ENCODE measurements around the gene VPS13D.
"Not testable (repeated sequence)": the region's sequence is repeated elsewhere in the genome, so short reads cannot be mapped to it uniquely, and the experiment has no call there.

Gene VPS13D

GRCh38 chr1:12462586-12462985 is 232.8 kb downstream of the VPS13D start:
- H3K4me3 ChIP-seq (ENCODE audit: low read depth, low read length), result no peak overlapping the region

- no peak overlapping the region for H3K4me3 ChIP-seq (ENCODE audit: low read depth, low read length)
Observed at GRCh38 chr1:12464045-12464461, 234.2 kb downstream of the VPS13D start.

GRCh38 chr1:12464598-12465056 is 234.8 kb downstream of the VPS13D start:
- H3K4me3 ChIP-seq (ENCODE audit: low read depth, low read length), result no peak overlapping the region

- no peak overlapping the region for H3K4me3 ChIP-seq (ENCODE audit: low read depth, low read length)
Observed at GRCh38 chr1:12465126-12465525, 235.3 kb downstream of the VPS13D start.

- H3K4me3 ChIP-seq (ENCODE audit: low read depth, low read length), result no peak overlapping the region
Observed at GRCh38 chr1:12466816-12467215, 237.0 kb downstream of the VPS13D start.

GRCh38 chr1:12467570-12468286 is 237.9 kb downstream of the VPS13D start:
- no peak overlapping the region for H3K4me3 ChIP-seq (ENCODE audit: low read depth, low read length)

GRCh38 chr1:12468323-12468722 is 238.5 kb downstream of the VPS13D start:
- H3K4me3 ChIP-seq (ENCODE audit: low read depth, low read length), result no peak overlapping the region

GRCh38 chr1:12469493-12469892 is 239.7 kb downstream of the VPS13D start:
- no peak overlapping the region for H3K4me3 ChIP-seq (ENCODE audit: low read depth, low read length)

- H3K4me3 ChIP-seq (ENCODE audit: low read depth, low read length), result no peak overlapping the region
Observed at GRCh38 chr1:12469990-12470389, 240.2 kb downstream of the VPS13D start.

GRCh38 chr1:12470916-12471315 is 241.1 kb downstream of the VPS13D start:
- H3K4me3 ChIP-seq (ENCODE audit: low read depth, low read length), result not testable (repeated sequence)

GRCh38 chr1:12472156-12472797 is 242.4 kb downstream of the VPS13D start:
- H3K4me3 ChIP-seq (ENCODE audit: low read depth, low read length), result no peak overlapping the region

- no peak overlapping the region for H3K4me3 ChIP-seq (ENCODE audit: low read depth, low read length)
Observed at GRCh38 chr1:12472798-12473551, 243.1 kb downstream of the VPS13D start.

- H3K4me3 ChIP-seq (ENCODE audit: low read depth, low read length), result no peak overlapping the region
Observed at GRCh38 chr1:12473596-12474362, 243.9 kb downstream of the VPS13D start.

GRCh38 chr1:12475101-12475500 is 245.3 kb downstream of the VPS13D start:
- H3K4me3 ChIP-seq (ENCODE audit: low read depth, low read length), result no peak overlapping the region

- no peak overlapping the region for H3K4me3 ChIP-seq (ENCODE audit: low read depth, low read length)
Observed at GRCh38 chr1:12475530-12475934, 245.7 kb downstream of the VPS13D start.

- no peak overlapping the region for H3K4me3 ChIP-seq (ENCODE audit: low read depth, low read length)
Observed at GRCh38 chr1:12475947-12476346, 246.1 kb downstream of the VPS13D start.

GRCh38 chr1:12477314-12477713 is 247.5 kb downstream of the VPS13D start:
- H3K4me3 ChIP-seq (ENCODE audit: low read depth, low read length), result no peak overlapping the region

- no peak overlapping the region for H3K4me3 ChIP-seq (ENCODE audit: low read depth, low read length)
Observed at GRCh38 chr1:12477936-12478611, 248.2 kb downstream of the VPS13D start.

GRCh38 chr1:12478612-12478985 is 248.8 kb downstream of the VPS13D start:
- no peak overlapping the region for H3K4me3 ChIP-seq (ENCODE audit: low read depth, low read length)

- no peak overlapping the region for H3K4me3 ChIP-seq (ENCODE audit: low read depth, low read length)
Observed at GRCh38 chr1:12479311-12479710, 249.5 kb downstream of the VPS13D start.

GRCh38 chr1:12480041-12480440 is 250.2 kb downstream of the VPS13D start:
- H3K4me3 ChIP-seq (ENCODE audit: low read depth, low read length), result no peak overlapping the region
